GM23248 (cell line): ENCODE data around the gene CSMD2. TPM values are rescaled to one million over a fixed set of nuclear protein-coding genes. Genes with fewer than 3 reads are reported as not detected.

Source experiments
- DNase-seq: peaks from one replicate; pipeline ENCODE4 v3.0.0-alpha.2; 2015
- H2AFZ ChIP-seq: fragments of 200-600 bp; sonication (generic); 2 replicates; pipeline ENCODE4 v1.6.1; 2016; ENCODE audit warnings: antibody characterized with exemption
- H3F3A ChIP-seq: fragments of 200-600 bp; sonication (generic); 2 replicates; pipeline ENCODE4 v1.6.1; 2016; ENCODE audit warnings: mild to moderate bottlenecking, antibody characterized with exemption, mixed run types; ENCODE audit not compliant: insufficient read depth
- H3K27ac ChIP-seq: fragments of 200-600 bp; sonication (generic); 2 replicates; pipeline ENCODE4 v1.5.1; 2016; ENCODE audit warnings: mild to moderate bottlenecking
- H3K27me3 ChIP-seq: fragments of 200-600 bp; sonication (generic); replicated peaks from 2 replicates; pipeline ENCODE4 v1.6.1; 2016; ENCODE audit warnings: mild to moderate bottlenecking; ENCODE audit not compliant: insufficient read depth
- H3K36me3 ChIP-seq: fragments of 200-600 bp; sonication (generic); 2 replicates; pipeline ENCODE4 v1.6.1; 2016; ENCODE audit warnings: low read depth, mild to moderate bottlenecking
- H3K4me1 ChIP-seq: fragments of 200-600 bp; sonication (generic); 2 replicates; pipeline ENCODE4 v1.6.1; 2016; ENCODE audit warnings: mild to moderate bottlenecking; ENCODE audit not compliant: insufficient read depth
- H3K4me2 ChIP-seq: fragments of 200-600 bp; sonication (generic); one replicate; pipeline ENCODE4 v1.6.1; 2016; ENCODE audit warnings: mild to moderate bottlenecking; ENCODE audit not compliant: unreplicated experiment
- H3K4me3 ChIP-seq: fragments of 200-600 bp; sonication (generic); 2 replicates; pipeline ENCODE4 v1.5.1; 2016; ENCODE audit warnings: mild to moderate bottlenecking
- H3K79me2 ChIP-seq: fragments of 200-600 bp; sonication (generic); 2 replicates; pipeline ENCODE4 v1.6.1; 2016; ENCODE audit warnings: mild to moderate bottlenecking; ENCODE audit not compliant: insufficient read depth
- H3K9ac ChIP-seq: fragments of 200-600 bp; sonication (generic); 2 replicates; pipeline ENCODE4 v1.6.1; 2016; ENCODE audit warnings: mild to moderate bottlenecking
- H3K9me2 ChIP-seq: fragments of 200-600 bp; sonication (generic); 2 replicates; pipeline ENCODE4 v1.6.1; 2016; ENCODE audit warnings: mixed run types, mild to moderate bottlenecking, moderate library complexity; ENCODE audit not compliant: insufficient read depth
- H3K9me3 ChIP-seq: fragments of 200-600 bp; sonication (generic); one replicate; pipeline ENCODE4 v1.6.1; 2017; ENCODE audit warnings: low read depth
- H4K20me1 ChIP-seq: fragments of 200-600 bp; sonication (generic); 2 replicates; pipeline ENCODE4 v1.6.0; 2016; ENCODE audit not compliant: insufficient read depth
- EZH2 ChIP-seq: fragments of 200-600 bp; sonication (generic); IDR thresholded peaks from 2 replicates; pipeline ENCODE4 v1.6.1; 2018; ENCODE audit warnings: antibody characterized with exemption, mild to moderate bottlenecking; ENCODE audit not compliant: insufficient read depth, poor library complexity, severe bottlenecking
- EZH2phosphoT487 ChIP-seq: fragments of 200-600 bp; sonication (generic); IDR thresholded peaks from 2 replicates; pipeline ENCODE4 v1.6.1; 2018; ENCODE audit warnings: antibody characterized with exemption, moderate library complexity, mild to moderate bottlenecking, low read depth; ENCODE audit not compliant: insufficient read depth
- WGBS, 2 experiments: methylation state at CpG; one replicate each; pipeline ENCODE4 v1.1.6; 2015 to 2017; ENCODE audit warnings: low lambda C conversion rate in 2 of 2, low coverage in 1 of 2; ENCODE audit errors: missing lambda C conversion rate in 2 of 2; 5-methylcytosine and 5-hydroxymethylcytosine counted together
- in situ Hi-C: fragments of 300-500 bp; cut with MboI; formaldehyde crosslinking; loops from 2 replicates; pipeline ENCODE4 v1.15.0; 2020
- polyA plus RNA-seq: library from polyadenylated mRNA; unstranded; fragments of >200 nt; fragmentation: Nextera tagmentation; extraction: Ambion mirVana; gene quantifications from 2 replicates; pipeline ENCODE4 v1.2.1, GENCODE V29; 2016
- total RNA-seq: library from RNA; depleted of rRNA; stranded (reverse); fragments of >200 nt; shearing (Covaris generic); gene quantifications from 2 replicates; pipeline ENCODE4 v1.2.3, GENCODE V29; 2014

Gene CSMD2
- total and polyA plus RNA-seq, 2 experiments from 2014 or later: 4.5 to 7.1 TPM

- Histone ChIP-seq H3K79me2 (no peaks in the 10 kb centered on the region), H3F3A (no peaks in the 10 kb centered on the region), H3K4me2 (no peak overlapping the region), H3K9me2 (no peaks in the 10 kb centered on the region), H3K9ac (no peak overlapping the region), H3K4me1 (no peaks in the 10 kb centered on the region), H3K9me3 (no peaks in the 10 kb centered on the region), H2AFZ (no peak overlapping the region), H3K36me3 (no peaks in the 10 kb centered on the region), H4K20me1 (no peaks in the 10 kb centered on the region), H3K4me3 (no peak overlapping the region), H3K27me3 (no peaks in the 10 kb centered on the region), H3K27ac (no peak overlapping the region)
- WGBS, 2 experiments: 97 to 98% methylated on average over 22 to 25 of the region's 25 CpGs
- no peak for TF ChIP-seq EZH2phosphoT487
- no peak for TF ChIP-seq EZH2
- no peak for DNase-seq
- in situ Hi-C loops: no loop called here
Measured at GRCh38 chr1:33624261-33624990, 540.6 kb downstream of the CSMD2 start.

- H3K4me3 ChIP-seq: no peak overlapping the region
- no peaks in the 10 kb centered on the region for H3F3A ChIP-seq
- in situ Hi-C loops: no loop called here
- no peaks in the 10 kb centered on the region for H4K20me1 ChIP-seq
- no peak overlapping the region for H3K9ac ChIP-seq
- TF ChIP-seq EZH2 (no peak), EZH2phosphoT487 (no peak)
- H2AFZ ChIP-seq: no peak overlapping the region
- H3K27ac ChIP-seq: no peak overlapping the region
- H3K79me2 ChIP-seq: no peaks in the 10 kb centered on the region
- no peaks in the 10 kb centered on the region for H3K36me3 ChIP-seq
- no peaks in the 10 kb centered on the region for H3K9me3 ChIP-seq
- H3K4me2 ChIP-seq: no peak overlapping the region
- DNase-seq: no peak
- 83 to 89% methylated on average over 4 of the region's 4 CpGs for whole genome bisulfite sequencing, 2 experiments
- H3K27me3 ChIP-seq: no peaks in the 10 kb centered on the region
- H3K4me1 ChIP-seq: no peaks in the 10 kb centered on the region
- H3K9me2 ChIP-seq: no peaks in the 10 kb centered on the region
Measured at GRCh38 chr1:33623811-33624210, 541.2 kb downstream of the CSMD2 start.

- H2AFZ ChIP-seq: no peak overlapping the region
- no peak overlapping the region for H3K4me2 ChIP-seq
- TF ChIP-seq EZH2phosphoT487 (no peak), EZH2 (no peak)
- H3K4me1 ChIP-seq: no peaks in the 10 kb centered on the region
- H3K27ac ChIP-seq: no peak overlapping the region
- no peak overlapping the region for H3K9ac ChIP-seq
- in situ Hi-C loops: no loop called here
- no peaks in the 10 kb centered on the region for H3K79me2 ChIP-seq
- H3F3A ChIP-seq: no peaks in the 10 kb centered on the region
- no peaks in the 10 kb centered on the region for H3K36me3 ChIP-seq
- no peaks in the 10 kb centered on the region for H3K9me2 ChIP-seq
- no peaks in the 10 kb centered on the region for H3K9me3 ChIP-seq
- H3K27me3 ChIP-seq: no peaks in the 10 kb centered on the region
- H3K4me3 ChIP-seq: no peak overlapping the region
- no peaks in the 10 kb centered on the region for H4K20me1 ChIP-seq
- DNase-seq: no peak
- 97 to 100% methylated on average over 1 of the region's 1 CpG for WGBS, 2 experiments
Measured at GRCh38 chr1:33622757-33623156, 542.3 kb downstream of the CSMD2 start.

DNA sequence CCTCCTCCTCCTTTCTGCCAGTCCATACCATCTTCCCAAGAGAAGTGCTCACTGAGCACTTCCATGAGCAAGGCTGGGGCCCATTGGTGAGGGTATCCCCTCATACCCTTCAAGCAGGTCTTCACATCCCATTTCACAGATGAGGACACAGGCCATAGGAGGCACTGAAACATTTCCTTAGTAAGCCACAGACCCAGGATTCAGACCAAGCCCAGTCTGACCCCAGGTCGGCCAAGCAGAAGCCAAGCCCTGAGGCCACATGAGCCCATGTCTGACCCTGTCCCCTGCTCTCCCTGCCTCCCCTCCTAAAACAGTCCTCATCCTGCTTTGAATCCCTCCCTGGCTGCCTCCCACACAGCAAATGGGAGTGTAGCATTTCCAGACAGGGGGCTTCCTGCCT is 546.4 kb downstream of the CSMD2 start:
- TF ChIP-seq EZH2phosphoT487 (no peak), EZH2 (no peak)
- H3K36me3 ChIP-seq: no peaks in the 10 kb centered on the region
- H4K20me1 ChIP-seq: no peaks in the 10 kb centered on the region
- H3K4me2 ChIP-seq: no peak overlapping the region
- no peaks in the 10 kb centered on the region for H3K9me3 ChIP-seq
- H3K9ac ChIP-seq: no peak overlapping the region
- in situ Hi-C loops: no loop called here
- 60 to 73% methylated on average over 1 of the region's 1 CpG for WGBS, 2 experiments
- no peaks in the 10 kb centered on the region for H3K9me2 ChIP-seq
- H2AFZ ChIP-seq: no peak overlapping the region
- no peak for DNase-seq
- no peaks in the 10 kb centered on the region for H3K27me3 ChIP-seq
- no peaks in the 10 kb centered on the region for H3K4me1 ChIP-seq
- H3K4me3 ChIP-seq: no peak overlapping the region
- no peaks in the 10 kb centered on the region for H3F3A ChIP-seq
- no peak overlapping the region for H3K27ac ChIP-seq
- H3K79me2 ChIP-seq: no peaks in the 10 kb centered on the region

DNA sequence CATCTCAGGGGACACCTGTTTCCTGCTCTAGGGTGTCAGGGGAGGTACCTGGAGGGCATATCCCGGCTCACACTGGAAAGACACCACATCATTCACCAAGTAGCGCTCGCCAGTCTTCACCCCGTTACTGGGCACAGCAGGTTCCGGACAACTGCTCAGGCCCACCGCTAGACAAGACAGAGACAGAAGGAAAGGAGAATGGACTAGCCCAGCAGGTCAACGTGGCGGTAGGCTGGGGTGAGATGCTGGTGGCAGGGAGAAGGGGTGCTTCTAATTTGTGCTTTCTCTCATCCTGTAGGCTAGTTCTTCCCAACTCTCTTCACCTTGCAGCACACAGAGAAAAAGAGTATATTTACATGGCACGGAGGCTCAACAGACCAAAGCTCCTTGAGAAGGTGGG is 547.6 kb downstream of the CSMD2 start:
- WGBS, 2 experiments: 90 to 94% methylated on average over 9 of the region's 9 CpGs
- in situ Hi-C loops: no loop called here
- DNase-seq: no peak
- no peaks in the 10 kb centered on the region for H3F3A ChIP-seq
- no peak overlapping the region for H3K27ac ChIP-seq
- H4K20me1 ChIP-seq: no peaks in the 10 kb centered on the region
- H3K4me2 ChIP-seq: no peak overlapping the region
- H3K9me2 ChIP-seq: no peaks in the 10 kb centered on the region
- H3K27me3 ChIP-seq: no peaks in the 10 kb centered on the region
- no peak overlapping the region for H2AFZ ChIP-seq
- no peak overlapping the region for H3K4me3 ChIP-seq
- H3K4me1 ChIP-seq: no peaks in the 10 kb centered on the region
- no peaks in the 10 kb centered on the region for H3K79me2 ChIP-seq
- TF ChIP-seq EZH2: no peak
- no peak overlapping the region for H3K9ac ChIP-seq
- no peaks in the 10 kb centered on the region for H3K36me3 ChIP-seq
- H3K9me3 ChIP-seq: no peaks in the 10 kb centered on the region
